K562 (cell line): ENCODE measurements around the gene BCAN. TPM values are rescaled to one million over a fixed set of nuclear protein-coding genes. Genes with fewer than 3 reads are reported as not detected.
A peak's percentile ranks its signal among the peaks of the same experiment; 100 is the strongest.

Experiments used
- E2F3 ChIP-seq: fragments of 250-450 bp; sonication (Bioruptor Pico); IDR thresholded peaks from 2 replicates; pipeline ENCODE4 v1.4.0; 2020; ENCODE audit warnings: mild to moderate bottlenecking
- ESRRA ChIP-seq: fragments of 450-650 bp; IDR thresholded peaks from 2 replicates; pipeline ENCODE4 v1.6.1; 2014; ENCODE audit warnings: low read depth, mild to moderate bottlenecking, moderate library complexity, borderline replicate concordance
- KLF13 ChIP-seq: fragments of 450-650 bp; IDR thresholded peaks from 2 replicates; pipeline ENCODE4 v1.6.1; 2016; ENCODE audit warnings: missing genetic modification characterization, low read depth, mild to moderate bottlenecking, missing compliant biosample characterization, moderate library complexity, borderline replicate concordance
- NFIX ChIP-seq: fragments of 250-450 bp; sonication (Bioruptor Pico); IDR thresholded peaks from 2 replicates; pipeline ENCODE4 v1.4.0; 2020; ENCODE audit warnings: low read depth, mild to moderate bottlenecking, moderate library complexity
- NFRKB ChIP-seq: fragments of 450-650 bp; IDR thresholded peaks from 2 replicates; pipeline ENCODE4 v1.6.1; 2016; ENCODE audit warnings: low read depth
- NRF1 ChIP-seq, 2 experiments: fragments of 450-650 bp; IDR thresholded peaks in 1 of 2; conservative IDR thresholded peaks in 1 of 2; 2 replicates each; pipeline ENCODE4 v1.6.1; 2014; ENCODE audit warnings: mild to moderate bottlenecking in 2 of 2
- OTX1 ChIP-seq: fragments of 450-650 bp; formaldehyde crosslinking; IDR thresholded peaks from 2 replicates; pipeline ENCODE4 v1.4.0; 2022; ENCODE audit warnings: mild to moderate bottlenecking
- PRMT5 ChIP-seq: sonication (generic); formaldehyde crosslinking; IDR thresholded peaks from 2 replicates; pipeline ENCODE4 v1.5.0; 2020; ENCODE audit warnings: missing genetic modification reagents
- RBM14 ChIP-seq: fragments of 200-400 bp; formaldehyde crosslinking; IDR thresholded peaks from 2 replicates; pipeline ENCODE4 v1.6.1; 2018; ENCODE audit warnings: low read depth, mild to moderate bottlenecking, low read length, moderate library complexity, borderline replicate concordance; ENCODE audit not compliant: insufficient read depth
- SMARCE1 ChIP-seq: fragments of 450-650 bp; IDR thresholded peaks from 2 replicates; pipeline ENCODE4 v1.7.1; 2016; ENCODE audit warnings: mild to moderate bottlenecking
- SUPT5H ChIP-seq: fragments of 450-650 bp; IDR thresholded peaks from 2 replicates; pipeline ENCODE4 v1.6.1; 2016
- TAF7 ChIP-seq: fragments of 450-650 bp; IDR thresholded peaks from 2 replicates; pipeline ENCODE4 v1.6.1; 2016; ENCODE audit warnings: missing genetic modification characterization, missing compliant biosample characterization
- TBL1XR1 ChIP-seq, 2 experiments: IDR thresholded peaks; 2 replicates each; pipeline ENCODE4 v1.6.1; 2012; ENCODE audit warnings: improper control_type of control experiment in 2 of 2, low read length in 2 of 2, mild to moderate bottlenecking in 1 of 2
- ZC3H11A ChIP-seq: IDR thresholded peaks from 2 replicates; pipeline ENCODE4 v1.6.1; 2012; ENCODE audit warnings: low read depth, low read length, improper control_type of control experiment
- ZEB2 ChIP-seq: fragments of 450-650 bp; IDR thresholded peaks from 2 replicates; pipeline ENCODE4 v1.6.1; 2016
- ZFPM2 ChIP-seq: fragments of 250-450 bp; sonication (Bioruptor Pico); IDR thresholded peaks from 2 replicates; pipeline ENCODE4 v1.5.1; 2022; ENCODE audit warnings: mild to moderate bottlenecking
- polyA plus RNA-seq, 8 experiments: library from polyadenylated mRNA; depleted of rRNA in 4 of 8; stranded (reverse) in 5 of 8; unstranded in 3 of 8; fragments of >200 nt; fragmentation: Nextera tagmentation in 2 of 8; fragmentation: Illumina TruSeq in 1 of 8; extraction: Ambion mirVana in 2 of 8; extraction: Trizol in 1 of 8; gene quantifications; 2 replicates each; pipeline versions ENCODE4 v1.2.1 to v1.2.3, GENCODE V29; 2011 to 2014; ENCODE audit warnings: inconsistent platforms in 1 of 8, missing spikeins in 1 of 8
- total RNA-seq, 7 experiments: library from RNA; depleted of rRNA in 6 of 7; stranded (reverse); fragments of >200 nt in 6 of 7; fragmentation: Illumina TruSeq in 2 of 7; extraction: Trizol in 2 of 7; gene quantifications; 2 replicates each; pipeline versions ENCODE4 v1.2.1 to v1.2.3, GENCODE V29; 2011 to 2021; ENCODE audit warnings: low replicate concordance in 1 of 7
- TF ChIP-seq, protein P1 (sequence below): sonication (generic); IDR thresholded peaks from 2 replicates; pipeline ENCODE4 v1.6.1; 2016
- TF ChIP-seq, protein P2 (sequence below): fragments of 450-650 bp; formaldehyde crosslinking; conservative IDR thresholded peaks from 2 replicates; pipeline ENCODE4 v1.4.0; 2022; ENCODE audit warnings: mild to moderate bottlenecking, missing genetic modification characterization
- TF ChIP-seq, protein P3 (sequence below): sonication (generic); formaldehyde crosslinking; IDR thresholded peaks from 2 replicates; pipeline ENCODE4 v1.8.0; 2022; ENCODE audit warnings: mild to moderate bottlenecking, missing genetic modification reagents, borderline replicate concordance
- TF ChIP-seq, protein P4 (sequence below): fragments of 450-650 bp; IDR thresholded peaks from 2 replicates; pipeline ENCODE4 v1.6.1; 2016; ENCODE audit warnings: low read depth, mild to moderate bottlenecking, moderate library complexity
- TF ChIP-seq, protein P5 (sequence below), 3 experiments: fragments of 200-800 bp in 1 of 3; sonication (Bioruptor generic) in 1 of 3; sonication (generic) in 1 of 3; formaldehyde crosslinking in 1 of 3; IDR thresholded peaks; 2 replicates each; pipeline versions ENCODE4 v1.6.1 to v1.8.0; 2016 to 2022; ENCODE audit warnings: mild to moderate bottlenecking in 2 of 3, missing compliant biosample characterization in 2 of 3, missing genetic modification characterization in 2 of 3, missing genetic modification reagents in 1 of 3

BCAN gene
- total and polyA plus RNA-seq, 9 of the 15 experiments (the other 6 are each of a cell fraction or from before 2014, with no cell fraction given) = 0.04 to 0.33 (median 0.14) TPM; not detected in 5

DNA sequence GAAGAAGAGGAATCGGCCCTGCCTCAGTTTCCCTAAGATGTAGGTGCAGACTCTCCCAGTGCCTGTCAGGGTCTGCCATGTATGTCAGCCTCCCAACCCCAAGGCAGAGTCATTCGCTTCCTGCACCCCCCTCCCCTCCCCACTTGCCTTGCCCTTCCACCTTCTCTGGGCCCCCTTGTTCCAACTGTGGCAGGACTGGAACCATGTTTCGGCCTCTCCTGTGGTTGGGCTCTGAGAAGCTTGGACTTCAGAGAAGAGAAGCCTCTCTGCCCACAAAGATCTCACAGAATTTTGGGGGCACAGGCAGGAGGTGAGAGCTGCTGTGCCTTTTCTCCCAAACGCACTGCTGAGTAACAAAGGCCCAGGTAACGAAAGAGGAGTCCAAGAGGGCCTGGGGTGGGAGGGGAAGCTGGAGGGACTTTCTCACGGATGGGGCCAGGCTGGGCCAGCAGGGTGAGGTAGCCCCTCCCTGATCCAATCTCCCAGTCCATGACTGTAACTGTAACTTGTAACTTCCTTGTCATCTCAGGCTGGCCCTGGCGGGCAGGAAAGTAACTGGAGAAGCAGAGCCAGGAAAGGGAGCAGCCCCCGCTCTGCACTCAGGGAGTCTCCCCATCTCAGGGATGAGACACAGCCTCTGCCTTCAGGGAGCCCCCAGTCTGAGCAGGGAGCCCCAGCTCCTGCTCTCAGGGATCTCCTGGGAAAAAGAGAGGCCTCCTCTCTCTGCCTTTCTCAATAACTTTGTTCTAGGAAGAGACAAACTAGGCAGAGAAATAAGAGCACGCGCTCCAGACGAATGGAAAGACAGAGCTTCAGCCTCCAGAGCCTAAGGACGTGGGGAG lies 52.2 kb downstream of the BCAN start (continued):
- peak; percentile 2; the same call in 1 of the 2 replicates for TF ChIP-seq ESRRA
- TF ChIP-seq KLF13 = 0 out of 2 replicates have a peak, but pooled peaks have one; percentile 47
- no peak for TF ChIP-seq RBM14
- 0 out of 2 replicates have a peak, but pooled peaks have one; percentile 20 for TF ChIP-seq ZEB2
- TF ChIP-seq, protein P1, sequence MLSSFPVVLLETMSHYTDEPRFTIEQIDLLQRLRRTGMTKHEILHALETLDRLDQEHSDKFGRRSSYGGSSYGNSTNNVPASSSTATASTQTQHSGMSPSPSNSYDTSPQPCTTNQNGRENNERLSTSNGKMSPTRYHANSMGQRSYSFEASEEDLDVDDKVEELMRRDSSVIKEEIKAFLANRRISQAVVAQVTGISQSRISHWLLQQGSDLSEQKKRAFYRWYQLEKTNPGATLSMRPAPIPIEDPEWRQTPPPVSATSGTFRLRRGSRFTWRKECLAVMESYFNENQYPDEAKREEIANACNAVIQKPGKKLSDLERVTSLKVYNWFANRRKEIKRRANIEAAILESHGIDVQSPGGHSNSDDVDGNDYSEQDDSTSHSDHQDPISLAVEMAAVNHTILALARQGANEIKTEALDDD = peak; percentile 85
- TF ChIP-seq, protein P2, sequence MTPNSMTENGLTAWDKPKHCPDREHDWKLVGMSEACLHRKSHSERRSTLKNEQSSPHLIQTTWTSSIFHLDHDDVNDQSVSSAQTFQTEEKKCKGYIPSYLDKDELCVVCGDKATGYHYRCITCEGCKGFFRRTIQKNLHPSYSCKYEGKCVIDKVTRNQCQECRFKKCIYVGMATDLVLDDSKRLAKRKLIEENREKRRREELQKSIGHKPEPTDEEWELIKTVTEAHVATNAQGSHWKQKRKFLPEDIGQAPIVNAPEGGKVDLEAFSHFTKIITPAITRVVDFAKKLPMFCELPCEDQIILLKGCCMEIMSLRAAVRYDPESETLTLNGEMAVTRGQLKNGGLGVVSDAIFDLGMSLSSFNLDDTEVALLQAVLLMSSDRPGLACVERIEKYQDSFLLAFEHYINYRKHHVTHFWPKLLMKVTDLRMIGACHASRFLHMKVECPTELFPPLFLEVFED = peak; percentile 65; the same call in 1 of the 2 replicates
- no peak for TF ChIP-seq TAF7
- TF ChIP-seq OTX1 = no peak
- TF ChIP-seq SMARCE1 = 0 out of 2 replicates have a peak, but pooled peaks have one; percentile 29
- peak; percentile 42 to 49; a peak in 3 of 4 replicates for TF ChIP-seq NRF1 (conservative IDR thresholded peaks at IDR 0.05 in 1 of 2, IDR thresholded peaks at IDR 0.05 in 1 of 2)
- TF ChIP-seq PRMT5 (CRISPR knock-in tag) = no peak
- TF ChIP-seq ZFPM2 (CRISPR knock-in tag) = no peak
- TF ChIP-seq E2F3 = peak; percentile 33; the same call in 1 of the 2 replicates
- TF ChIP-seq, protein P3, sequence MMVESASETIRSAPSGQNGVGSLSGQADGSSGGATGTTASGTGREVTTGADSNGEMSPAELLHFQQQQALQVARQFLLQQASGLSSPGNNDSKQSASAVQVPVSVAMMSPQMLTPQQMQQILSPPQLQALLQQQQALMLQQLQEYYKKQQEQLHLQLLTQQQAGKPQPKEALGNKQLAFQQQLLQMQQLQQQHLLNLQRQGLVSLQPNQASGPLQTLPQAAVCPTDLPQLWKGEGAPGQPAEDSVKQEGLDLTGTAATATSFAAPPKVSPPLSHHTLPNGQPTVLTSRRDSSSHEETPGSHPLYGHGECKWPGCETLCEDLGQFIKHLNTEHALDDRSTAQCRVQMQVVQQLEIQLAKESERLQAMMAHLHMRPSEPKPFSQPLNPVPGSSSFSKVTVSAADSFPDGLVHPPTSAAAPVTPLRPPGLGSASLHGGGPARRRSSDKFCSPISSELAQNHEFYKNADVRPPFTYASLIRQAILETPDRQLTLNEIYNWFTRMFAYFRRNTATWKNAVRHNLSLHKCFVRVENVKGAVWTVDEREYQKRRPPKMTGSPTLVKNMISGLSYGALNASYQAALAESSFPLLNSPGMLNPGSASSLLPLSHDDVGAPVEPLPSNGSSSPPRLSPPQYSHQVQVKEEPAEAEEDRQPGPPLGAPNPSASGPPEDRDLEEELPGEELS = peak; percentile 59; the same call in 1 of the 2 replicates
- TF ChIP-seq SUPT5H = 0 out of 2 replicates have a peak, but pooled peaks have one; percentile 29
- no peak for TF ChIP-seq NFIX
- TF ChIP-seq ZC3H11A = no peak
- TF ChIP-seq, protein P4, sequence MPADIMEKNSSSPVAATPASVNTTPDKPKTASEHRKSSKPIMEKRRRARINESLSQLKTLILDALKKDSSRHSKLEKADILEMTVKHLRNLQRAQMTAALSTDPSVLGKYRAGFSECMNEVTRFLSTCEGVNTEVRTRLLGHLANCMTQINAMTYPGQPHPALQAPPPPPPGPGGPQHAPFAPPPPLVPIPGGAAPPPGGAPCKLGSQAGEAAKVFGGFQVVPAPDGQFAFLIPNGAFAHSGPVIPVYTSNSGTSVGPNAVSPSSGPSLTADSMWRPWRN = no peak
- TF ChIP-seq NFRKB = peak; percentile 56; the same call in 1 of the 2 replicates
- TF ChIP-seq TBL1XR1 (IDR thresholded peaks at IDR 0.05; ENCODE audit: low read length in 2 of 2) = no peak
- TF ChIP-seq, protein P5, sequence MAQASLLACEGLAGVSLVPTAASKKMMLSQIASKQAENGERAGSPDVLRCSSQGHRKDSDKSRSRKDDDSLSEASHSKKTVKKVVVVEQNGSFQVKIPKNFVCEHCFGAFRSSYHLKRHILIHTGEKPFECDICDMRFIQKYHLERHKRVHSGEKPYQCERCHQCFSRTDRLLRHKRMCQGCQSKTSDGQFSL (CRISPR knock-in tag; IDR thresholded peaks at IDR 0.05) = no peak
- TF ChIP-seq, protein P5 (tag; IDR thresholded peaks at IDR 0.05) = peak; percentile 64 to 91
